PFSK-1 (cell line): ENCODE data around the gene ANGPTL8.

Experiments
- FOXP2 ChIP-seq: optimal IDR thresholded peaks from 2 replicates; pipeline ENCODE3; 2011; ENCODE audit warnings: borderline replicate concordance, control low read depth, inconsistent platforms; ENCODE audit not compliant: insufficient read depth; ENCODE audit errors: extremely low read length, extremely low read depth
- POLR2AphosphoS5 ChIP-seq: IDR thresholded peaks from 2 replicates; pipeline ENCODE4 v1.6.1; 2012; ENCODE audit warnings: low read depth, mild to moderate bottlenecking, control low read depth, low read length, moderate library complexity
- SIN3A ChIP-seq: IDR thresholded peaks from 2 replicates; pipeline ENCODE4 v1.6.1; 2012; ENCODE audit warnings: mild to moderate bottlenecking, low read length, moderate library complexity, borderline replicate concordance; ENCODE audit not compliant: insufficient read depth
- TAF1 ChIP-seq: IDR thresholded peaks from 2 replicates; pipeline ENCODE4 v1.6.1; 2012; ENCODE audit warnings: low read length, control low read depth, borderline replicate concordance; ENCODE audit not compliant: insufficient read depth
- TF ChIP-seq, protein P1 (sequence below), 2 experiments: IDR thresholded peaks; 2 replicates each; pipeline versions ENCODE4 v1.6.1 to v1.8.0; 2011 to 2012; ENCODE audit warnings: low read depth in 2 of 2, low read length in 2 of 2, control low read depth in 1 of 2, inconsistent platforms in 1 of 2, mild to moderate bottlenecking in 1 of 2, moderate library complexity in 1 of 2; ENCODE audit not compliant: insufficient read depth in 1 of 2

ANGPTL8 gene

DNA sequence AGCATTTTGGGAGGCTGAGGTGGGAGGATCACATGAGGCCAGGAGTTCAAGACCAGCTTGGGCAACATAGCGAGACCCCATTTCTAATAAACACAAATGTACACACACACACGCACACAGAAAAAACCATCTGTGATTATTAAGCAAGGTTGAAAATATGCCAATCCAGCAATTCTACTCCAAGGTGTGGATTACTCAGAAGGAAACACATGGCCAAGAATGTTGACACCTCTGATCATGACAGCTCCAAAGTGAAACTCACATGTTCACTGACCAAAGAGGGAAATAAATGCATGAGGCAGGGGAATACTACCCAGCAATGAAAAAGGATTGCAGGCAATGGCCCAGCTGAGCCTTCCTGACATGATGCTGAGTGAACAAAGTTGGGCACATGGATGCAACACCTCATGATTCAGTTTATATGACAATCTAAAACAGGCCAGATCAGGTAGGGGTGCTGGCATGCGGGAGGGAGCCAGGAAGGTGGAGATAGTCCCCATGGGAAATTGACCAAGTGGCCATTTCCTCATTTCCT, 18.5 kb downstream of the ANGPTL8 start:
- TF ChIP-seq POLR2AphosphoS5 (no peak), TAF1 (no peak), SIN3A (no peak), FOXP2 (no peak)
- TF ChIP-seq, protein P1, sequence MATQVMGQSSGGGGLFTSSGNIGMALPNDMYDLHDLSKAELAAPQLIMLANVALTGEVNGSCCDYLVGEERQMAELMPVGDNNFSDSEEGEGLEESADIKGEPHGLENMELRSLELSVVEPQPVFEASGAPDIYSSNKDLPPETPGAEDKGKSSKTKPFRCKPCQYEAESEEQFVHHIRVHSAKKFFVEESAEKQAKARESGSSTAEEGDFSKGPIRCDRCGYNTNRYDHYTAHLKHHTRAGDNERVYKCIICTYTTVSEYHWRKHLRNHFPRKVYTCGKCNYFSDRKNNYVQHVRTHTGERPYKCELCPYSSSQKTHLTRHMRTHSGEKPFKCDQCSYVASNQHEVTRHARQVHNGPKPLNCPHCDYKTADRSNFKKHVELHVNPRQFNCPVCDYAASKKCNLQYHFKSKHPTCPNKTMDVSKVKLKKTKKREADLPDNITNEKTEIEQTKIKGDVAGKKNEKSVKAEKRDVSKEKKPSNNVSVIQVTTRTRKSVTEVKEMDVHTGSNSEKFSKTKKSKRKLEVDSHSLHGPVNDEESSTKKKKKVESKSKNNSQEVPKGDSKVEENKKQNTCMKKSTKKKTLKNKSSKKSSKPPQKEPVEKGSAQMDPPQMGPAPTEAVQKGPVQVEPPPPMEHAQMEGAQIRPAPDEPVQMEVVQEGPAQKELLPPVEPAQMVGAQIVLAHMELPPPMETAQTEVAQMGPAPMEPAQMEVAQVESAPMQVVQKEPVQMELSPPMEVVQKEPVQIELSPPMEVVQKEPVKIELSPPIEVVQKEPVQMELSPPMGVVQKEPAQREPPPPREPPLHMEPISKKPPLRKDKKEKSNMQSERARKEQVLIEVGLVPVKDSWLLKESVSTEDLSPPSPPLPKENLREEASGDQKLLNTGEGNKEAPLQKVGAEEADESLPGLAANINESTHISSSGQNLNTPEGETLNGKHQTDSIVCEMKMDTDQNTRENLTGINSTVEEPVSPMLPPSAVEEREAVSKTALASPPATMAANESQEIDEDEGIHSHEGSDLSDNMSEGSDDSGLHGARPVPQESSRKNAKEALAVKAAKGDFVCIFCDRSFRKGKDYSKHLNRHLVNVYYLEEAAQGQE (IDR thresholded peaks at IDR 0.05; ENCODE audit: insufficient read depth in 1 of 2, low read depth in 2 of 2, low read length in 2 of 2) = no peak

DNA sequence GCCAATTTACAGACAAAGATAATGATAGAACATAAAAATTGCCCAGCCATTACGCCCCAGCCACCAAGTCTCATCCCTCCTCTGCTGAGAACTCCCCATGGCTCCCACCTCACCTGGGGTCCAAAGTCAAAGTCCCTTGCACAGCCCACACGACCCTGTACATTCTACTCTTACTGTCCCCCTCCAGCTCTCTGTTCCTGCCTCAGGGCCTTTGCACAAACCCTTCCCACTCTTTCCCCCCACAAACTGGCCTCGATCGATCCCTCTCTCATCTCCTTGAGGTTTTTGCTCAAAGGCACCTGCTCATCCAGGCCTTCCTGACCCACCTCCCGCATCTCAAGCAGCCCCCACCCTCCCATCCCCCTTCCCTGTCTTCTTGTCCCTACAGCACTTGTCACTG, 21.6 kb downstream of the ANGPTL8 start:
- TF ChIP-seq, protein P1 (IDR thresholded peaks at IDR 0.05; ENCODE audit: insufficient read depth in 1 of 2, low read depth in 2 of 2, low read length in 2 of 2) = no peak
- TF ChIP-seq SIN3A (no peak), POLR2AphosphoS5 (no peak), TAF1 (no peak)

DNA sequence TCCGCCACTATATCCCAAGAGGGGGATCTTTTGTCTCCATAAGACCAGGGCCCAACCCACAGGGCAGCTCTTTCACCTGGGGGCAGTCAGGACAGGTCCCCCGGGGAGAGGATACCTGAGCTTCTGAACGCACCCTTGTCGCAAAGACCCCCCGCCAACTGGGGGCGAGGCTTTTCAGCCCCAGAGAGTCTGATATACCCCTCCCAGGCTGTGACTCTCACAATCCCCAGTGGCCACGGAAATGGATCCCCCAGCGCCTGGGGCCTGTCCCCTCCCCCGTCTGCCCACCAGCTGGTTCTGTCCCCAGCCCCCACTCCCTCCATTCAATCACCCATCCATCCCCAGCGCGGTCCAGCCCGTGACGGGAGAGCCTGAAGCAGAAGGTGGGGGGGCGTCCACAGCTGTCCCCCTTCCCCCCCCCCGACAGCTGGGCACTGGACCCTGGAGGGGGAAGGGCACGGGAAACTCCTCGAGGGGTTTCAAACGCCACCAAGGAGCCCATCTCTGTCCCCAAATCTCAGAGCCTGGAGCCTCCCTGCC, 22.1 kb downstream of the ANGPTL8 start:
- TF ChIP-seq SIN3A (no peak), FOXP2 (no peak), POLR2AphosphoS5 (no peak), TAF1 (no peak)
- TF ChIP-seq, protein P1 (IDR thresholded peaks at IDR 0.05; ENCODE audit: insufficient read depth in 1 of 2, low read depth in 2 of 2, low read length in 2 of 2) = no peak

DNA sequence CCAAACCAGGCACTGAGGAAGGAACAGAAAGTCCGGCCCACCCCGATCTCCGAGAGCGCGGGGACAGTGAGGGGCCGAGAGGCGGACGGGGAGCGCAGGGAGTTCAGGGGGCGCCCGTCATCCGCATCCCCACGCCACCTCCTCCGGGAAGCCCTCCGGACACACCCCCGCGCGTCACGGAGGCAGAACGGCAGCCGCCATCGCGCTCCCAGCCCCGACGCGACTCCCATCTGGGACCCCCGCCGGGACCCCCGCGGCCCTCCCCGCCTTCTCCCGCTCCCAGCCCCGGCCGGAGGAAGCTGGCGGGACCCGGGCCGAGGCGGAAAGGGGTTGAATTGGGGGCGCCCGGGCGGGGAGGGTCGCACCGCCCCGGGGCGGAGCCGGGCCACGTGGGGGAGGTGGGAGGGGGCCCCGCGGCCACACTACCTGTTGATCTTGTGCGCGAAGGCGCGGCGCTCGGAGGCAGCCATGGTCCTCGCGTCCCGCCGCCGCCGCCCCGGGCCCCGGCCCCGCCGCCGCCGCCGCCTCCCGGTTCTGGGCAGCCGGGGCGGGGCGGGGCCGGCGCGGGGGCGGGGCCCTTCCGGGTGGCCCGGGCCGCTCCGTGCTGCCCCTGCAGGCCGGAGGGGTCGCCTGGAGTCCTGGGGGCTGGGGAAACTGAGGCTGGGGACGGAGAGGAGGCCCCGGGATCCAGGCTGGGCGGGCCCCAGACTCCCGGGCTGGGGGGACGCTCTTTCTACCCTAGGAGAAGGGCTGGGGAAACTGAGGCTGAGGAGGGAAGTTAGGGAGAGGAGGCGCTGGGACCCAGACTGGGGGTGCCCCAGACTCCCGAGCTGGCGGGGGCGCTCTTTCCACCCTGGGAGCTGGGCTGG, 22.8 kb downstream of the ANGPTL8 start, which contains the start of gene DOCK6:
Gene DOCK6, minus strand, starts transcription at position 554 of the 869 bp plus-strand sequence. Its CDS starts 84 bp downstream, at position 470.
- no peak for TF ChIP-seq TAF1
- TF ChIP-seq POLR2AphosphoS5 = no peak
- TF ChIP-seq, protein P1 (IDR thresholded peaks at IDR 0.05; ENCODE audit: insufficient read depth in 1 of 2, low read depth in 2 of 2, low read length in 2 of 2) = no peak
- peak; percentile 33 for TF ChIP-seq FOXP2
- TF ChIP-seq SIN3A = no peak
